ENCODE data around the gene SULF2. TPM values are rescaled to one million over a fixed set of nuclear protein-coding genes. Genes with fewer than 3 reads are reported as not detected.

Gene SULF2
- total RNA-seq, 1 experiment from 2014 or later = 82.2 TPM

GRCh38 chr20:47727909-47728361, 57.3 kb downstream of the SULF2 start:
- peaks cover 84% of the 10 kb centered on the region for H3K36me3 Mint-ChIP-seq (ENCODE audit: insufficient read depth, unreplicated experiment)
- CTCF ChIA-PET = interaction anchor here (0.5 to 2.3 kb wide), 5 partner anchors 17 to 896 kb away, joined by 3 to 10 read pairs (median 3); no protein-coding TSS in a partner anchor
- TF ChIP-seq, protein P1, sequence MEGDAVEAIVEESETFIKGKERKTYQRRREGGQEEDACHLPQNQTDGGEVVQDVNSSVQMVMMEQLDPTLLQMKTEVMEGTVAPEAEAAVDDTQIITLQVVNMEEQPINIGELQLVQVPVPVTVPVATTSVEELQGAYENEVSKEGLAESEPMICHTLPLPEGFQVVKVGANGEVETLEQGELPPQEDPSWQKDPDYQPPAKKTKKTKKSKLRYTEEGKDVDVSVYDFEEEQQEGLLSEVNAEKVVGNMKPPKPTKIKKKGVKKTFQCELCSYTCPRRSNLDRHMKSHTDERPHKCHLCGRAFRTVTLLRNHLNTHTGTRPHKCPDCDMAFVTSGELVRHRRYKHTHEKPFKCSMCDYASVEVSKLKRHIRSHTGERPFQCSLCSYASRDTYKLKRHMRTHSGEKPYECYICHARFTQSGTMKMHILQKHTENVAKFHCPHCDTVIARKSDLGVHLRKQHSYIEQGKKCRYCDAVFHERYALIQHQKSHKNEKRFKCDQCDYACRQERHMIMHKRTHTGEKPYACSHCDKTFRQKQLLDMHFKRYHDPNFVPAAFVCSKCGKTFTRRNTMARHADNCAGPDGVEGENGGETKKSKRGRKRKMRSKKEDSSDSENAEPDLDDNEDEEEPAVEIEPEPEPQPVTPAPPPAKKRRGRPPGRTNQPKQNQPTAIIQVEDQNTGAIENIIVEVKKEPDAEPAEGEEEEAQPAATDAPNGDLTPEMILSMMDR (IDR thresholded peaks at IDR 0.05; ENCODE audit: unreplicated experiment) = no peak
- intact Hi-C loops (cut with micrococcal nuclease) = no loop called here
- no peak overlapping the region for H3K27ac Mint-ChIP-seq (ENCODE audit: low read depth, unreplicated experiment)
- H3K27me3 Mint-ChIP-seq (ENCODE audit: insufficient read depth, unreplicated experiment) = no peaks in the 10 kb centered on the region
- BruUV-seq (replicated peaks) = no TSS peak
- no peak overlapping the region for H3K4me3 Mint-ChIP-seq (ENCODE audit: unreplicated experiment)
- POLR2A ChIA-PET = no interaction called here
- no peak for DNase-seq (ENCODE audit: unreplicated experiment)
- no peaks in the 10 kb centered on the region for H3K9me3 Mint-ChIP-seq (ENCODE audit: unreplicated experiment)
- no peaks in the 10 kb centered on the region for H3K4me1 Mint-ChIP-seq (ENCODE audit: insufficient read depth, unreplicated experiment)

DNA sequence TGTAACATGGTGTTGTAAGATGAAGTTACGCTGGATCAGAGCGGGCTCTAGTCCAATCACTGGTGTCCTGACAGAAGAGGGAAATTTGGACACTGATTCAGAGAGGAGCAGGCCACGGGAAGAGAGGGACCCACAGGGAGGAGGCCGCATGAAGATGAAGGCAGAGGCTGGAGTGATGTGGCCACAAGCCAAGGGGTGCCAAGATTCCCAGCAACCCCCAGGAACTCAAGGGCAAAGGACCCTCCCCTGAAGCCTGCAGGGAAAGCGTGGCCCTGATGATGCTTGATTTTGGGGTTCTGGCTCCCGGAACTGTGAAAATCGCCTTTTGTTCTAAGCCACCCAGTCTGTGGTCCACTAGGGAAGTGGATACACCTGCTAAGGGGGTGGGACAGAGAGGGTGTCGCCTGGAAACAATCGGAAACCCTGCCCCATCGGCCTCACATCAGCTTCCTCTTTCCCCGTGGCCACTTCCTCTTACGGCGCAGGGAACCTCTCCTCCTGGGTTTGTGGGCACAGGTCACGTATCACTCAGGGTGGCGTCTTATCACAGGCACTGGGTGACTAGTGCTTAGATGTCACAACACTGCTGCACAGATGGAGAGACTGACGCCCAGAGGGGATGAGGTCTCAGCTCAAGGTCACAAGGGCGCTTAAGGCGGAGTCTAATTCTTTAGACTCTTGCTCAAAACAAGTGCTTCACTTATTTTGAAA, 58.0 kb downstream of the SULF2 start:
- BruUV-seq (replicated peaks) = no TSS peak
- Mint-ChIP-seq H3K36me3 (ENCODE audit: insufficient read depth, unreplicated experiment) (peaks cover 78% of the 10 kb centered on the region), H3K4me3 (ENCODE audit: unreplicated experiment) (no peak overlapping the region), H3K27ac (ENCODE audit: low read depth, unreplicated experiment) (no peak overlapping the region), H3K27me3 (ENCODE audit: insufficient read depth, unreplicated experiment) (no peaks in the 10 kb centered on the region), H3K4me1 (ENCODE audit: insufficient read depth, unreplicated experiment) (no peaks in the 10 kb centered on the region), H3K9me3 (ENCODE audit: unreplicated experiment) (no peaks in the 10 kb centered on the region)
- intact Hi-C loops (cut with micrococcal nuclease) = no loop called here
- DNase-seq (ENCODE audit: unreplicated experiment) = no peak
- ChIA-PET CTCF (interaction anchor here (0.5 to 3.9 kb wide), 11 partner anchors 15 to 916 kb away, joined by 3 to 48 read pairs (median 4); no protein-coding TSS in a partner anchor), POLR2A (no interaction called here)
- TF ChIP-seq, protein P1 (IDR thresholded peaks at IDR 0.05; ENCODE audit: unreplicated experiment) = no peak

GRCh38 chr20:47726632-47727031, 58.6 kb downstream of the SULF2 start:
- no peaks in the 10 kb centered on the region for H3K4me1 Mint-ChIP-seq (ENCODE audit: insufficient read depth, unreplicated experiment)
- H3K4me3 Mint-ChIP-seq (ENCODE audit: unreplicated experiment) = no peak overlapping the region
- intact Hi-C loops (cut with micrococcal nuclease) = no loop called here
- no peaks in the 10 kb centered on the region for H3K27me3 Mint-ChIP-seq (ENCODE audit: insufficient read depth, unreplicated experiment)
- H3K27ac Mint-ChIP-seq (ENCODE audit: low read depth, unreplicated experiment) = no peak overlapping the region
- peaks cover 71% of the 10 kb centered on the region for H3K36me3 Mint-ChIP-seq (ENCODE audit: insufficient read depth, unreplicated experiment)
- TF ChIP-seq, protein P1 (IDR thresholded peaks at IDR 0.05; ENCODE audit: unreplicated experiment) = no peak
- no peak for DNase-seq (ENCODE audit: unreplicated experiment)
- no TSS peak for BruUV-seq (replicated peaks)
- ChIA-PET CTCF (interaction anchor here (0.6 to 3.9 kb wide), 12 partner anchors 13 to 1136 kb away, joined by 3 to 48 read pairs (median 6); no protein-coding TSS in a partner anchor), POLR2A (interaction anchor here (1.8 kb wide), 1 partner anchor 569 kb away, joined by 6 read pairs; no protein-coding TSS in a partner anchor)
- no peaks in the 10 kb centered on the region for H3K9me3 Mint-ChIP-seq (ENCODE audit: unreplicated experiment)

DNA sequence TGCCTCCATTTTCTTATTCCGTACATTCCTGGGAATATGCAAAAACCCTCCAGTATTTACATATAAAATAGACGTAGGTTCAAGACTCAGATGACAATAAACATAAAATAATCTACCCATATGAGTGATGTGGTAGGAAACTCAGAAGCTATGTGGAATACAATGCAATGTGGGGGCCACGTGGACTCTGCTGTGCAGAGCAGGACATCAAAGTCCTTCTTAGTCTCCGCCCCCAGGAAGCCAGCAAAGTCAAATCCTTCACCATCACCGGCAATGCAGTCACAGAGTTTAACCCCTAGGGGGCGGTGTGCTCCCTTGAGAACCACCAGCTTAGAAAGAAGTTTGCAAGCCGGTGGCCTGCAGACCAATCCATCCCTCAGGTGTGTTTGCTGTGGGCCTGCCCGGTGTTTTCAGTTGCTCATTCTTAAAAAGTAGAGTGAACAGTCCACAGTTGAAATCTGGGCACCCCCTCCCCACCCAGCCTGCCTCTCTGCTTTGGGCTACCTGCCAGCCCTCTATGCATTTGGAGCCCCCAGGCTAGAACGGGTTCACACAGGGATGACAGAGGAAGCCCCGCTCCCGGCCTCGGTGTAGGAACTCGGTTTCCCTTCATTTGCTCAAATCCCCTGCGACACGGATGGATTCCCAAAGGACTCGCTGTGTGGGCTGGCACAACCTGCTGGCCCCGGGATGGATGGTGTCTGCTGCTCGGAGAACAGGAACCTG, 59.9 kb downstream of the SULF2 start:
- Mint-ChIP-seq H3K27ac (ENCODE audit: low read depth, unreplicated experiment) (no peak overlapping the region), H3K36me3 (ENCODE audit: insufficient read depth, unreplicated experiment) (peaks cover 66% of the 10 kb centered on the region), H3K27me3 (ENCODE audit: insufficient read depth, unreplicated experiment) (no peaks in the 10 kb centered on the region), H3K4me3 (ENCODE audit: unreplicated experiment) (no peak overlapping the region), H3K9me3 (ENCODE audit: unreplicated experiment) (no peaks in the 10 kb centered on the region), H3K4me1 (ENCODE audit: insufficient read depth, unreplicated experiment) (no peaks in the 10 kb centered on the region)
- ChIA-PET POLR2A (interaction anchor here (1.0 to 1.8 kb wide), 4 partner anchors 61 to 895 kb away, joined by 3 to 6 read pairs (median 5); partner anchors contain the start of gene SULF2), CTCF (interaction anchor here (0.6 to 3.9 kb wide), 23 partner anchors 9 to 896 kb away, joined by 3 to 48 read pairs (median 6); partner anchors contain the start of gene SULF2)
- TF ChIP-seq, protein P1 (IDR thresholded peaks at IDR 0.05; ENCODE audit: unreplicated experiment) = peak; percentile 94
- intact Hi-C loops (cut with micrococcal nuclease) = loop anchor here (1.0 kb wide), 4 partner anchors 59 to 896 kb away; no protein-coding TSS in a partner anchor
- BruUV-seq (replicated peaks) = no TSS peak
- peak; percentile 86 for DNase-seq (ENCODE audit: unreplicated experiment)
